Neutrophil (primary cell): Measurements from ENCODE around the gene TRAF1.

Source experiments
- H3K27ac ChIP-seq: fragments of 200-600 bp; sonication (generic); 2 replicates; pipeline ENCODE4 v1.5.1; 2016; ENCODE audit warnings: mild to moderate bottlenecking, moderate library complexity
- H3K27me3 ChIP-seq: fragments of 200-600 bp; sonication (generic); 2 replicates; pipeline ENCODE4 v1.6.0; 2016; ENCODE audit warnings: mild to moderate bottlenecking
- H3K36me3 ChIP-seq: fragments of 200-600 bp; sonication (generic); 2 replicates; pipeline ENCODE4 v1.5.1; 2017
- H3K4me1 ChIP-seq, 2 experiments: fragments of 200-600 bp in 1 of 2; sonication (generic) in 1 of 2; 1 replicate in 1 of 2; 2 replicates in 1 of 2; pipeline versions ENCODE4 v1.5.1 to v1.6.1; 2013 to 2016; ENCODE audit warnings: low read depth in 1 of 2, low read length in 1 of 2, mild to moderate bottlenecking in 1 of 2, moderate library complexity in 1 of 2; ENCODE audit not compliant: control insufficient read depth in 1 of 2, insufficient read depth in 1 of 2
- H3K4me3 ChIP-seq, 2 experiments: fragments of 200-600 bp in 1 of 2; sonication (generic) in 1 of 2; 1 replicate in 1 of 2; 2 replicates in 1 of 2; pipeline ENCODE4 v1.5.1; 2013 to 2016; ENCODE audit warnings: low read depth in 1 of 2, low read length in 1 of 2, mild to moderate bottlenecking in 1 of 2, moderate library complexity in 1 of 2
- H3K9me3 ChIP-seq: fragments of 200-600 bp; sonication (generic); 2 replicates; pipeline ENCODE4 v1.5.1; 2016
- TF ChIP-seq, protein P1 (sequence below): fragments of 200-600 bp; sonication (generic); IDR thresholded peaks from 2 replicates; pipeline ENCODE4 v1.5.1; 2016; ENCODE audit warnings: antibody characterized with exemption

Gene TRAF1

GRCh38 chr9:120866651-120867050 is 59.9 kb downstream of the TRAF1 start:
- Histone ChIP-seq H3K4me1 (peaks cover 22 to 29% of the 10 kb centered on the region in 2 experiments), H3K4me3 (no peak overlapping the region), H3K27ac (no peak overlapping the region), H3K9me3 (no peaks in the 10 kb centered on the region), H3K36me3 (peaks cover 39% of the 10 kb centered on the region), H3K27me3 (no peaks in the 10 kb centered on the region)
- TF ChIP-seq, protein P1, sequence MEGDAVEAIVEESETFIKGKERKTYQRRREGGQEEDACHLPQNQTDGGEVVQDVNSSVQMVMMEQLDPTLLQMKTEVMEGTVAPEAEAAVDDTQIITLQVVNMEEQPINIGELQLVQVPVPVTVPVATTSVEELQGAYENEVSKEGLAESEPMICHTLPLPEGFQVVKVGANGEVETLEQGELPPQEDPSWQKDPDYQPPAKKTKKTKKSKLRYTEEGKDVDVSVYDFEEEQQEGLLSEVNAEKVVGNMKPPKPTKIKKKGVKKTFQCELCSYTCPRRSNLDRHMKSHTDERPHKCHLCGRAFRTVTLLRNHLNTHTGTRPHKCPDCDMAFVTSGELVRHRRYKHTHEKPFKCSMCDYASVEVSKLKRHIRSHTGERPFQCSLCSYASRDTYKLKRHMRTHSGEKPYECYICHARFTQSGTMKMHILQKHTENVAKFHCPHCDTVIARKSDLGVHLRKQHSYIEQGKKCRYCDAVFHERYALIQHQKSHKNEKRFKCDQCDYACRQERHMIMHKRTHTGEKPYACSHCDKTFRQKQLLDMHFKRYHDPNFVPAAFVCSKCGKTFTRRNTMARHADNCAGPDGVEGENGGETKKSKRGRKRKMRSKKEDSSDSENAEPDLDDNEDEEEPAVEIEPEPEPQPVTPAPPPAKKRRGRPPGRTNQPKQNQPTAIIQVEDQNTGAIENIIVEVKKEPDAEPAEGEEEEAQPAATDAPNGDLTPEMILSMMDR: no peak

DNA sequence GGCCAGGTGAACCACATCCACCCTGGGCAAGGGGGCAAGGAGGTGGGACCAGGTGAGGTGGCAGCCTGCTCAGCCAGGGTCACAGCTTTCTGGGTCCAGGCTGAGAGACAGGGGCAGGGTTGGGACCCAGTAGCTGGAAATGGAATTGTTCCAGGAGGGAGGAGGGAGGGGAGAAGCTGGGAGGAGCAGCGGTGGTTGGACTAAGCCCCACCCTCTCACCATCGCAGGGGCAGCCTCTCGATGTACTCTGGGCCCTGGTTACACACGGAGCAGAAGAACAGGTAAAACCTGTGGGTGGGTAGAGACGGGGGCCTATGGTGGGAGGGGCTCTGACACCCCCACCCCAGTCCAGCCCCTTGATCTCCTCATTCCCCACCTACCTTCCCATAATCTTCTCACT is 60.8 kb downstream of the TRAF1 start:
- peaks cover 48% of the 10 kb centered on the region for H3K36me3 ChIP-seq
- no peaks in the 10 kb centered on the region for H3K27me3 ChIP-seq
- H3K4me1 ChIP-seq: peaks cover 22 to 29% of the 10 kb centered on the region in 2 experiments
- TF ChIP-seq, protein P1: no peak
- H3K27ac ChIP-seq: no peak overlapping the region
- no peaks in the 10 kb centered on the region for H3K9me3 ChIP-seq
- no peak overlapping the region for H3K4me3 ChIP-seq

DNA sequence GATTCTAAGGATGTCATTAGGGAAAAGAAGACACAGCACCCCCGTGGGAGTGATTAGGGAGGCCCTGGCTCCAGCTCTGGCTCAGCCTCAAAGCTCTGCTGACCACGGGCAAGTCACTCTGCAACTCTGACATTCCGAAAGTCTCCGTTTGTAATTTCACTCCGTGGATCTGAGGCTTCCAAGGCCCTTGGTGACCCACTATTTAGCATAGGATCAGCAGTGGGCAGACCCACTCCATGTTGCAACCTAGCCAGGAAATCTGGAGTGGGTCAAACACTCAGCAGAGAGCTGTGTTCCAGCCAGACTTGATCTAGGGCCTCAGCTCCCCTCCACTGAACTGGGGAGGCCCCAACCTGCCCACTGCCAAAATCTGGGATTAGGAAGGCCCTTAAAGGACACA is 61.4 kb downstream of the TRAF1 start:
- TF ChIP-seq, protein P1: no peak
- Histone ChIP-seq H3K27ac (no peak overlapping the region), H3K4me3 (no peak overlapping the region), H3K27me3 (no peaks in the 10 kb centered on the region), H3K4me1 (peaks cover 20 to 26% of the 10 kb centered on the region in 2 experiments), H3K36me3 (peaks cover 54% of the 10 kb centered on the region), H3K9me3 (no peaks in the 10 kb centered on the region)

DNA sequence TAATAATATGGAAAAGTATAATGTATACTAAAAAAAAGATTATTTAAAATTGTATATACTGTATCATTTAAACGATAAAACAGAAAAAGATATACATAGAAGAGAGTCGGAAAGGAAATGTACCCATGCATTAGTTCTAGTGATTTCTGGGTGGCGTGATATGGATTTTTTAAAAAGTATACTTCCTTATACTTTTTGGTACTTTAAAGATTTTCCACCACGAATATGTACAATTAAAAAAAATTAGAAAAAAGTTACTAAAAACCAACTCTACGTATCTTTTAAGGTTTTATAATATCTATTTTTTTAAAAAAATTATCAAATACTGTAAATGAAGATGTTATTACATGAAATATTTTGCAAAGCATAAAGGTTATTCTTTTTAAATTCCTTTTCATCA is 61.9 kb downstream of the TRAF1 start:
- Histone ChIP-seq H3K4me3 (no peak overlapping the region), H3K9me3 (no peaks in the 10 kb centered on the region), H3K36me3 (peaks cover 59% of the 10 kb centered on the region), H3K27me3 (no peaks in the 10 kb centered on the region), H3K27ac (no peak overlapping the region), H3K4me1 (peaks cover 16 to 21% of the 10 kb centered on the region in 2 experiments)
- TF ChIP-seq, protein P1: no peak

DNA sequence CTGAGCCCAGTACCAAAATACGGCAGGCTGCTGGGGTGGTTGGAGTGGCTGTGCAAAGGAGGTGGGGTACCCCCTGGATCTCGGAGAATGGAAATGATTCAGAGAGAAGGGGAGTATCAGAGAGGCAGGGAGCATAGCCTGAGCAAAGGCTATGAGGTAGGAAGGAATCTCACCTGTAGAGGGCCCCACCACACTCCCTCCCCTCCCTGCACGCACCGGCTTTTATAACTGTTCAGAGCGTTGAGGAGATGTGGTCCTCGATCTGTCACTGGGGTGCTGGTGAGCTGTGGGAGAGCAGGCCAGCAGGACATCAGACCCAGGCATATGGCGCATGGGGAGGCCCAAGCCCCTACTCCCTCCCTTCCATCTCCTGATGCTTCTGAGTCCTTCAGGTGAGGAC is 62.8 kb downstream of the TRAF1 start:
- Histone ChIP-seq H3K36me3 (peaks cover 65% of the 10 kb centered on the region), H3K27ac (no peak overlapping the region)

More for the DNA sequence above, 62.8 kb downstream of the TRAF1 start:
- no peak overlapping the region for H3K4me3 ChIP-seq
- TF ChIP-seq, protein P1: no peak
- H3K27me3 ChIP-seq: no peaks in the 10 kb centered on the region
- no peaks in the 10 kb centered on the region for H3K9me3 ChIP-seq
- H3K4me1 ChIP-seq: peaks cover 9 to 13% of the 10 kb centered on the region in 2 experiments
